Measurements from ENCODE around the gene DCLK1. TPM values are rescaled to one million over a fixed set of nuclear protein-coding genes. Genes with fewer than 3 reads are reported as not detected.

The DCLK1 gene
- total and polyA plus RNA-seq, 10 of the 15 experiments (the other 5 are each of a cell fraction or from before 2014, with no cell fraction given) = not detected

- no peak for FAIRE-seq
- H3K36me3 ChIP-seq (ENCODE audit: control insufficient read depth in 2 of 2, insufficient read depth in 2 of 2, low read length in 1 of 2) = no peaks in the 10 kb centered on the region
- ChIA-PET CTCF (no interaction called here), RAD21 (ENCODE audit: unreplicated experiment) (no interaction called here), POLR2A (no interaction called here), SMC1A (ENCODE audit: uncharacterized antibody, unreplicated experiment) (no interaction called here)
- ATAC-seq = no peak
- H3K79me2 ChIP-seq (ENCODE audit: control insufficient read depth, insufficient read depth, low read length) = no peaks in the 10 kb centered on the region
- no peak for DNase-seq (ENCODE audit: low read depth, low spot score)
- H3K4me2 ChIP-seq (ENCODE audit: control insufficient read depth, insufficient read depth) = no peak overlapping the region
- H2AFZ ChIP-seq (ENCODE audit: control insufficient read depth, low read depth, low read length) = no peak overlapping the region
- no peaks in the 10 kb centered on the region for H3K9me3 ChIP-seq (replicated peaks; ENCODE audit: control insufficient read depth, insufficient read depth, low read length)
- H3K27me3 ChIP-seq (replicated peaks in 1 of 2; ENCODE audit: control insufficient read depth in 2 of 2, insufficient read depth in 2 of 2, low read length in 1 of 2) = no peaks in the 10 kb centered on the region
- 31% methylated on average over 2 of the region's 2 CpGs for WGBS (ENCODE audit: insufficient coverage, insufficient replicate concordance, low lambda C conversion rate, missing lambda C conversion rate)
- H3K4me1 ChIP-seq (ENCODE audit: control insufficient read depth, insufficient read depth, low read length) = no peaks in the 10 kb centered on the region
- no TSS peak for BruUV-seq (replicated peaks)
- H3K9ac ChIP-seq (ENCODE audit: control insufficient read depth, insufficient read depth, low read length) = no peak overlapping the region
- H4K20me1 ChIP-seq (ENCODE audit: control insufficient read depth, insufficient read depth) = no peaks in the 10 kb centered on the region
- H3K27ac ChIP-seq (ENCODE audit: control insufficient read depth, insufficient read depth) = no peak overlapping the region
- H3K4me3 ChIP-seq = no peak overlapping the region
- in situ Hi-C loops (cut with MboI) (no loop called here), intact Hi-C loops (cut with micrococcal nuclease; ENCODE audit: unreplicated experiment) (loop anchor here (2.0 kb wide), 1 partner anchor 20 kb away; no protein-coding TSS in a partner anchor)
- TF ChIP-seq MTA2 (IDR thresholded peaks at IDR 0.05; ENCODE audit: low read depth) (no peak), POLR2AphosphoS5 (IDR thresholded peaks at IDR 0.05; ENCODE audit: low read length) (no peak), ZBTB40 (IDR thresholded peaks at IDR 0.05; ENCODE audit: borderline replicate concordance) (no peak), NR2F1 (conservative IDR thresholded peaks at IDR 0.05) (no peak), SPI1 (IDR thresholded peaks at IDR 0.05; ENCODE audit: borderline replicate concordance, insufficient read depth, low read depth, low read length) (no peak), KLF5 (IDR thresholded peaks at IDR 0.05; ENCODE audit: partially characterized antibody) (no peak), SIX5 (IDR thresholded peaks at IDR 0.05; ENCODE audit: low read depth, low read length, severe bottlenecking) (no peak), HCFC1 (IDR thresholded peaks at IDR 0.05; ENCODE audit: low read length) (no peak), TCF12 (IDR thresholded peaks at IDR 0.05; ENCODE audit: low read depth, low read length) (no peak), SREBF2 (IDR thresholded peaks at IDR 0.05; ENCODE audit: low read length) (no peak), ZNF24 (IDR thresholded peaks at IDR 0.05) (no peak), CEBPB (IDR thresholded peaks at IDR 0.05; ENCODE audit: borderline replicate concordance in 1 of 2, low read depth in 2 of 2, low read length in 2 of 2) (no peak), ZBTB33 (IDR thresholded peaks at IDR 0.05) (no peak), E4F1 (IDR thresholded peaks at IDR 0.05; ENCODE audit: borderline replicate concordance, partially characterized antibody) (no peak), KAT2A (conservative IDR thresholded peaks at IDR 0.05; ENCODE audit: control insufficient read depth, low read depth, low read length) (no peak), NFIC (IDR thresholded peaks at IDR 0.05; ENCODE audit: low read depth, low read length) (no peak)
Observed at GRCh38 chr13:35849256-35849644, 281.9 kb downstream of the DCLK1 start.
